ENCODE data around the gene SEC23IP.
"Not testable (repeated sequence)": the region's sequence is repeated elsewhere in the genome, so short reads cannot be mapped to it uniquely, and the experiment has no call there.

SEC23IP gene

DNA sequence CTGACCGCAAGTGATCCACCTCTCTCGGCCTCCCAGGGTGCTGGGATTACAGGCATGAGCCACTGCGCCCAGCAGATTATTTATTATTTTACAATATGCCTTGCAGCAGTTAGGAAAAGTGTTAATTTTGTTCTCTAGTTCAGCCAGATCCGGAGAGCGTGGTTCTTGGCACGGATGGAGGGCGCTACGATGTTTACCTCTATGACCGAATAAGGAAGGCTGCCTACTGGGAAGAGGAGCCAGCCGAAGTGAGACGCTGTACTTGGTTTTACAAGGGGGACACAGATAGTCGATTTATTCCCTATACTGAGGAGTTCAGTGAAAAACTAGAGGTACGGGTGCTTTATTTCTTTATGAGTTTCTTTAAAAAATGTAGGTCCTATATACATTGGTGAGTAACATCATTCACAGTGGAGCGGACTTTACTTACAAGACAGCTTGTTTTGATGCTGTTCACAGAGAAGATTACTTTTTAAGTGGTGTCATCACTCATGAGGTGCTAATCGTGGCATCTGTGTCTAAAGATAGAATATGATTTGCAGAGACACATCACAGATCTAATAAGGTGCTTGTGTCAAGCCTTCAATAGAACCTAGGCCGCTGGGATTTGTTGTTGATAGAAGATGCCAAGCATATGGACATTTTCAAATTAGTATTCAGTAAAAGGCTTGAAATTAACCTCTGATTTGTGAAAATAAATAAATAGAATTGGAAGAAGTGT, 11.6 kb downstream of the SEC23IP start:
- no peak for DNase-seq (ENCODE audit: extremely low read depth, low read depth)
- H3K4me3 ChIP-seq (replicated peaks; ENCODE audit: low read depth, low read length): no peak overlapping the region
- TF ChIP-seq, protein P1, sequence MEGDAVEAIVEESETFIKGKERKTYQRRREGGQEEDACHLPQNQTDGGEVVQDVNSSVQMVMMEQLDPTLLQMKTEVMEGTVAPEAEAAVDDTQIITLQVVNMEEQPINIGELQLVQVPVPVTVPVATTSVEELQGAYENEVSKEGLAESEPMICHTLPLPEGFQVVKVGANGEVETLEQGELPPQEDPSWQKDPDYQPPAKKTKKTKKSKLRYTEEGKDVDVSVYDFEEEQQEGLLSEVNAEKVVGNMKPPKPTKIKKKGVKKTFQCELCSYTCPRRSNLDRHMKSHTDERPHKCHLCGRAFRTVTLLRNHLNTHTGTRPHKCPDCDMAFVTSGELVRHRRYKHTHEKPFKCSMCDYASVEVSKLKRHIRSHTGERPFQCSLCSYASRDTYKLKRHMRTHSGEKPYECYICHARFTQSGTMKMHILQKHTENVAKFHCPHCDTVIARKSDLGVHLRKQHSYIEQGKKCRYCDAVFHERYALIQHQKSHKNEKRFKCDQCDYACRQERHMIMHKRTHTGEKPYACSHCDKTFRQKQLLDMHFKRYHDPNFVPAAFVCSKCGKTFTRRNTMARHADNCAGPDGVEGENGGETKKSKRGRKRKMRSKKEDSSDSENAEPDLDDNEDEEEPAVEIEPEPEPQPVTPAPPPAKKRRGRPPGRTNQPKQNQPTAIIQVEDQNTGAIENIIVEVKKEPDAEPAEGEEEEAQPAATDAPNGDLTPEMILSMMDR (IDR thresholded peaks at IDR 0.05; ENCODE audit: low read depth, low read length, missing control alignments): no peak

DNA sequence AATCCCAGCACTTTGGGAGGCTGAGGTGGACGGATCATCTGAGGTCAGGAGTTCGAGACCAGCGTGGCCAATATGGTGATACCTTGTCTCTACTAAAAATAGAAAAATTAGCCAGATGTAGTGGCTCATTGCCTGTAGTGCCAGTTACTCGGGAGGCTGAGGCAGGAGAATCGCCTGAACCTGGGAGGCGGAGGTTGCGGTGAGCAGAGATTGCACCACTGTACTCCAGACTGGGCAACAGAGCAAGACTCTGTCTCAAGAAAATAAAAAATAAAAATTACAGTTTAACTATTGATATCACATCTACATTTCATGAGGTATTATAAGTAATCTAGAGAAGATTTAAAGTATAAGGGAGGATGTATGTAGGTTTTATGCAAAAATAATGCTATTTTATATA, 15.2 kb downstream of the SEC23IP start:
- H3K4me3 ChIP-seq (replicated peaks; ENCODE audit: low read depth, low read length); DNase-seq (ENCODE audit: extremely low read depth, low read depth): not testable (repeated sequence)

DNA sequence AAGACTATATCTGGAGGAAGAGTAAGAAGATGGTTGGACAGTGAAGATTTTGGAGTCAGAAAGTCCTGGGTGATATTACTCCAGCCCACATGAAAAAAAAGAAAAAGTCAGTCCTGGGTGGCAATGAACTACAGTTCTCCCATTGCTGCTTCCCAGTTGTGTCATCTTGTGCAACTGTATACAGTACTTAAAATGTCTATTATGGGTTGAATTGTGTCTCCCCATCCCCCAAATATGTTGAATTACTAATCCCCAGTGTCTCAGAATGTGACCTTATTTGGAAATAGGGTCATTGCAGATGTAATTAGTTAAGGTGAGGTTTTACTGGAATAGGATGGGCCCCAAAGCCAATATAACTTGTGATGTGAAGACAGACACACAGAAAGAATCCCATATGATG, 15.6 kb downstream of the SEC23IP start:
- H3K4me3 ChIP-seq (replicated peaks; ENCODE audit: low read depth, low read length): no peak overlapping the region
- no peak for DNase-seq (ENCODE audit: extremely low read depth, low read depth)
- TF ChIP-seq, protein P1 (IDR thresholded peaks at IDR 0.05; ENCODE audit: low read depth, low read length, missing control alignments): no peak

DNA sequence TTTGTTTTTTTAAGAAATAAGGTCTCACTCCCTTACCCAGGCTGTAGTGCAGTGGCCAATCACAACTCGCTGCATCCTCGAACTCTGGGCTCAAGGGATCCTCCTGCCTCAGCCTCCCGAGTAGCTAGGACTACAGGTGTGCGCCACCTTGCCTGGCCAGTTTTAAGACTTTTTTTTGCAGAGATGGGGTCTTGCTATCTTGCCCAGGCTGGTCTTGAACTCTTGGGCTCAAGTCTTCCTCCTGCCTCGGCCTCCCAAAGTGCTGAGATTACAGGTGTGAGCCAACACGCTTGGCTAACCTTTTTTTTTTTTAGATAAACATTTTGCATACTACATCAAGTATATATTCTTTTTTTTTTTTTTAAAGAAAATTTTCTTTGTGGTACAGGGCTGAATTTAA, 18.2 kb downstream of the SEC23IP start:
- no peak for DNase-seq (ENCODE audit: extremely low read depth, low read depth)
- TF ChIP-seq, protein P1 (IDR thresholded peaks at IDR 0.05; ENCODE audit: low read depth, low read length, missing control alignments): no peak

DNA sequence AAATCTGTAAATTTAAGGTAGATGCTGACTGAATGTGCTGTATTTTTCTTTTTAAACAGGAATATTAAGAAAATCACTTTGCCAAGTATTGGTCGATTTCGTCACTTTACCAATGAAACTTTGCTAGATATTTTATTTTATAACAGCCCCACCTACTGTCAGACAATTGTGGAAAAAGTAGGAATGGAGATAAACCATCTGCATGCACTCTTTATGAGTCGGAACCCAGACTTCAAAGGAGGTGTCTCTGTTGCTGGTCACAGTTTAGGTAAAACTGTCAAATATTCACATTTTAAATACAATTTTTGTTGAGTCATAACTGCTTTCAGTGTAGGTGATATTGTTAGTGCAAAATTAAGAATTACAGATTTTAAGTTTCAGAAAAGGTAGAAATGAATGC, 25.2 kb downstream of the SEC23IP start:
- DNase-seq (ENCODE audit: extremely low read depth, low read depth): no peak
- H3K4me3 ChIP-seq (replicated peaks; ENCODE audit: low read depth, low read length): no peak overlapping the region
- TF ChIP-seq, protein P1 (IDR thresholded peaks at IDR 0.05; ENCODE audit: low read depth, low read length, missing control alignments): no peak

More for the DNA sequence above, 18.2 kb downstream of the SEC23IP start:
- H3K4me3 ChIP-seq (replicated peaks; ENCODE audit: low read depth, low read length): no peak overlapping the region

DNA sequence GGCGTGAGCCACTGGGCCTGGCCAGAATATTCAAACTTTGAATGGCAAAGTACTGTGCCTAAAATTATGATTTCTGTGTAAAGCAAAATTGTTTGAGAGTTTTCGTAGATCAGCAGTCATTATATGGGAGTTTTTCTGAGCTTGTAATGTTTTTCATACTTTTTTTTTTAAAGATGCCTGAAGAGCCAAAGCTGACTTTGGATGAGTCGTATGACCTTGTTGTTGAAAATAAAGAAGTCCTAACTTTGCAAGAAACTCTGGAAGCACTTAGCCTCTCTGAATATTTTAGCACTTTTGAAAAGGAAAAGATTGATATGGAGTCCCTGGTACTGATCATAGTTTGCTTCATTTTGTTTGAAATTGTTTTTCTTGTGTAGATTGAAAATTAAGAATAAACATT, 26.7 kb downstream of the SEC23IP start:
- TF ChIP-seq, protein P1 (IDR thresholded peaks at IDR 0.05; ENCODE audit: low read depth, low read length, missing control alignments): no peak

DNA sequence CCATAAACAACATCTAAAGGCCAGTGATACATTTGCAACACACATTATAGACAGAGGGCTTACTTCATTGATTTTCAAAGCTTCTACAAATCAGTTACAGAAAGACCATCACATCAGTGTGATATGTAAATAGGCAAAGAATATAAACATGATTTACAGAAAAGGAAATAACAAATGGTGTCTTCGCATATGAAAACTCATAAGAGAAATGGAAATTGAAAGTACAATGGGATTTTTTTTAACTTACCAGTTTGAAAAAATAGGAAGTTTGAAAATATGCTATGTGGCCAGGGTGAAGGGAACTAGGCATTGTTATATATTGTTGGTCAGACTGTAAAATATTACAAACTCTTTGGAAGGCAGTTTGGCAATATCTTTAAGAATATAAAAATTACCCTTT, 27.3 kb downstream of the SEC23IP start:
- H3K4me3 ChIP-seq (replicated peaks; ENCODE audit: low read depth, low read length): no peak overlapping the region
- no peak for DNase-seq (ENCODE audit: extremely low read depth, low read depth)
- TF ChIP-seq, protein P1 (IDR thresholded peaks at IDR 0.05; ENCODE audit: low read depth, low read length, missing control alignments): no peak

More for the DNA sequence above, 26.7 kb downstream of the SEC23IP start:
- H3K4me3 ChIP-seq (replicated peaks; ENCODE audit: low read depth, low read length): no peak overlapping the region
- no peak for DNase-seq (ENCODE audit: extremely low read depth, low read depth)

Data from HFF-Myc (cell line).